Endothelial cell of umbilical vein (primary cell): ENCODE measurements around the gene CNPY1. TPM values are rescaled to one million over a fixed set of nuclear protein-coding genes. Genes with fewer than 3 reads are reported as not detected.

Experiments
- BruUV-seq: library from RNA; stranded (reverse); fragments of 400-500 nt; replicated peaks from 2 replicates; lab custom pipeline; 2021; lab: Mats Ljungman, UMichigan
- CTCF ChIA-PET: fragments of 300-600, 350-600 bp; sonication (Branson Sonifier 250); formaldehyde crosslinking; loops from one replicate; lab custom pipeline; 2021; ENCODE audit warnings: antibody characterized with exemption, inconsistent platforms; lab: Charles Lee
- POLR2A ChIA-PET: fragments of 300-600, 350-600 bp; sonication (Branson Sonifier 250); formaldehyde crosslinking; loops from one replicate; lab custom pipeline; 2021; ENCODE audit warnings: antibody characterized with exemption, inconsistent platforms; lab: Charles Lee
- DNase-seq: peaks from one replicate; pipeline ENCODE4 v3.0.0-alpha.2; 2011; ENCODE audit warnings: low read depth, low spot score
- FAIRE-seq: peaks from 2 replicates; lab custom pipeline; 2011; peaks lifted over from hg19 to GRCh38; lab: Jason Lieb, UNC
- H2AFZ ChIP-seq: 2 replicates; pipeline ENCODE4 v1.6.0; 2012; ENCODE audit warnings: low read depth, low read length, control low read depth, inconsistent platforms
- H3K27ac ChIP-seq: 2 replicates; pipeline ENCODE4 v1.5.1; 2011; ENCODE audit warnings: low read depth, mild to moderate bottlenecking, control low read depth, low read length, moderate library complexity; ENCODE audit not compliant: insufficient read depth
- H3K27me3 ChIP-seq, 2 experiments: 2 replicates each; pipeline versions ENCODE4 v1.6.0 to v1.6.1; 2011; ENCODE audit warnings: low read length in 2 of 2, mixed read lengths in 1 of 2; ENCODE audit not compliant: control insufficient read depth in 2 of 2, insufficient read depth in 2 of 2
- H3K36me3 ChIP-seq, 2 experiments: 2 replicates in 1 of 2; 3 replicates in 1 of 2; pipeline ENCODE4 v1.5.1; 2011; ENCODE audit warnings: low read length in 2 of 2, mild to moderate bottlenecking in 1 of 2, moderate library complexity in 1 of 2; ENCODE audit not compliant: control insufficient read depth in 2 of 2, insufficient read depth in 2 of 2; ENCODE audit errors: extremely low read depth in 1 of 2
- H3K4me1 ChIP-seq: 3 replicates; pipeline ENCODE4 v1.5.1; 2011; ENCODE audit warnings: mild to moderate bottlenecking, low read length; ENCODE audit not compliant: control insufficient read depth, insufficient read depth; ENCODE audit errors: extremely low read depth
- H3K4me2 ChIP-seq: 2 replicates; pipeline ENCODE4 v1.6.1; 2011; ENCODE audit warnings: low read length, control low read depth, mixed read lengths; ENCODE audit not compliant: insufficient read depth
- H3K4me3 ChIP-seq, 3 experiments: fragments of 200-600 bp in 1 of 3; sonication (generic), shearing (Covaris generic) in 1 of 3; replicated peaks in 1 of 3; 2 replicates each; pipeline ENCODE4 v1.5.1; 2011 to 2016; ENCODE audit warnings: control low read depth in 3 of 3, low read length in 3 of 3, mild to moderate bottlenecking in 2 of 3, inconsistent platforms in 1 of 3, low read depth in 1 of 3, moderate library complexity in 1 of 3; ENCODE audit not compliant: insufficient read depth in 1 of 3
- H3K79me2 ChIP-seq: 2 replicates; pipeline ENCODE4 v1.6.0; 2012; ENCODE audit warnings: low read length, inconsistent platforms; ENCODE audit not compliant: control insufficient read depth, insufficient read depth
- H3K9ac ChIP-seq: replicated peaks from 2 replicates; pipeline ENCODE3; 2011; ENCODE audit warnings: low read length, control low read depth; ENCODE audit not compliant: insufficient read depth; ENCODE audit errors: extremely low read depth
- H3K9me1 ChIP-seq: replicated peaks from 3 replicates; pipeline ENCODE4 v1.6.0; 2011; ENCODE audit warnings: mild to moderate bottlenecking, low read length; ENCODE audit not compliant: control insufficient read depth, insufficient read depth; ENCODE audit errors: extremely low read depth
- H3K9me3 ChIP-seq: replicated peaks from 2 replicates; pipeline ENCODE4 v1.5.1; 2012; ENCODE audit warnings: low read length, inconsistent platforms; ENCODE audit not compliant: control insufficient read depth, insufficient read depth
- H4K20me1 ChIP-seq: replicated peaks from 2 replicates; pipeline ENCODE3; 2011; ENCODE audit warnings: mild to moderate bottlenecking, low read length; ENCODE audit not compliant: control insufficient read depth, insufficient read depth; ENCODE audit errors: extremely low read depth
- EZH2 ChIP-seq: IDR thresholded peaks from 2 replicates; pipeline ENCODE4 v1.6.1; 2012; ENCODE audit warnings: borderline replicate concordance, low read depth, mild to moderate bottlenecking, moderate library complexity, low read length, inconsistent platforms; ENCODE audit not compliant: severe bottlenecking
- JUN ChIP-seq: IDR thresholded peaks from 2 replicates; pipeline ENCODE4 v1.6.1; 2011; ENCODE audit warnings: borderline replicate concordance, low read depth; ENCODE audit not compliant: insufficient read length, insufficient read depth
- POLR2A ChIP-seq: IDR thresholded peaks from 2 replicates; pipeline ENCODE4 v1.6.1; 2012; ENCODE audit warnings: low read depth, mild to moderate bottlenecking, control low read depth, low read length
- POLR2AphosphoS5 ChIP-seq: IDR thresholded peaks from 2 replicates; pipeline ENCODE4 v1.6.1; 2012; ENCODE audit warnings: low read depth, mild to moderate bottlenecking, control low read depth, low read length, moderate library complexity; ENCODE audit not compliant: insufficient read depth
- dilution Hi-C: fragments of 300-500 bp; cut with MboI; formaldehyde crosslinking; loops from one replicate; pipeline ENCODE4 v1.15.0; 2019; ENCODE audit warnings: low sequenced_read_pairs; ENCODE audit not compliant: extremely low pct_ligation_motif_present
- intact Hi-C: fragments of 100-400 bp; cut with micrococcal nuclease; formaldehyde crosslinking; loops from one replicate; pipeline ENCODE4 v1.10.0; 2022
- polyA plus RNA-seq, 4 experiments: library from polyadenylated mRNA; depleted of rRNA in 3 of 4; stranded (reverse) in 3 of 4; unstranded in 1 of 4; fragments of >200 nt; gene quantifications; 2 replicates each; pipeline versions ENCODE4 v1.2.1 to v1.2.3, GENCODE V29; 2011 to 2012; ENCODE audit warnings: missing spikeins in 1 of 4
- total RNA-seq: library from RNA; stranded (reverse); gene quantifications from 2 replicates; pipeline ENCODE4 v1.2.3, GENCODE V29; 2021
- TF ChIP-seq, protein P1 (sequence below): IDR thresholded peaks from 2 replicates; pipeline ENCODE4 v1.6.1; 2011; ENCODE audit not compliant: insufficient read depth, insufficient read length
- TF ChIP-seq, protein P2 (sequence below), 2 donors: IDR thresholded peaks; 1 replicate in 1 of 2; 2 replicates in 1 of 2; pipeline ENCODE4 v1.5.1; 2011; ENCODE audit warnings: low read length in 2 of 2, mild to moderate bottlenecking in 2 of 2, moderate library complexity in 2 of 2, control low read depth in 1 of 2, inconsistent platforms in 1 of 2, low read depth in 1 of 2; ENCODE audit not compliant: insufficient read depth in 1 of 2; ENCODE audit errors: extremely low read depth in 1 of 2

Gene CNPY1
- total and polyA plus RNA-seq, 2 donors (not counting 3 experiments of a cell fraction or from before 2014, with no cell fraction given), result not detected

DNA sequence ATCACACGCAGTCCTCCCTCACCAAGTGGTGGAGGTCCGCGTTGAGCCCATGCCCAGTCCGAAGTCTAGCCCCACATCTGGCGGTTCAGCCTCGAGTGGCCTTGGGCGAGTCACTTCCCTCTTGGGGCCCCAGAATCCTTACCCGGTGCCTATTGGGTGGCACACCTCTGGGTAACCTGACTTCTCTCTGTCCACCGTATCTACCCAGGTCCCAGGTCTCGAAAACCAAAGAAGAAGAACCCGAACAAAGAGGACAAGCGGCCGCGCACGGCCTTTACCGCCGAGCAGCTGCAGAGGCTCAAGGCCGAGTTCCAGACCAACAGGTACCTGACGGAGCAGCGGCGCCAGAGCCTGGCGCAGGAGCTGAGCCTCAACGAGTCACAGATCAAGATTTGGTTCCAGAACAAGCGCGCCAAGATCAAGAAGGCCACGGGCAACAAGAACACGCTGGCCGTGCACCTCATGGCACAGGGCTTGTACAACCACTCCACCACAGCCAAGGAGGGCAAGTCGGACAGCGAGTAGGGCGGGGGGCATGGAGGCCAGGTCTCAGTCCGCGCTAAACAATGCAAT lies 84.1 kb downstream of the CNPY1 start:
- H3K79me2 ChIP-seq, result no peaks in the 10 kb centered on the region
- H2AFZ ChIP-seq, result no peak overlapping the region
- H3K27ac ChIP-seq, result no peak overlapping the region
- no peaks in the 10 kb centered on the region for H3K9me3 ChIP-seq
- no peak overlapping the region for H3K4me2 ChIP-seq
- H3K4me1 ChIP-seq, result no peaks in the 10 kb centered on the region
- H3K9me1 ChIP-seq, result no peaks in the 10 kb centered on the region
- no peak for TF ChIP-seq JUN
- TF ChIP-seq POLR2A, result no peak
- TF ChIP-seq EZH2, result peak; percentile 40
- TF ChIP-seq, protein P1, sequence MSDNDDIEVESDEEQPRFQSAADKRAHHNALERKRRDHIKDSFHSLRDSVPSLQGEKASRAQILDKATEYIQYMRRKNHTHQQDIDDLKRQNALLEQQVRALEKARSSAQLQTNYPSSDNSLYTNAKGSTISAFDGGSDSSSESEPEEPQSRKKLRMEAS, result no peak
- TF ChIP-seq, protein P2, sequence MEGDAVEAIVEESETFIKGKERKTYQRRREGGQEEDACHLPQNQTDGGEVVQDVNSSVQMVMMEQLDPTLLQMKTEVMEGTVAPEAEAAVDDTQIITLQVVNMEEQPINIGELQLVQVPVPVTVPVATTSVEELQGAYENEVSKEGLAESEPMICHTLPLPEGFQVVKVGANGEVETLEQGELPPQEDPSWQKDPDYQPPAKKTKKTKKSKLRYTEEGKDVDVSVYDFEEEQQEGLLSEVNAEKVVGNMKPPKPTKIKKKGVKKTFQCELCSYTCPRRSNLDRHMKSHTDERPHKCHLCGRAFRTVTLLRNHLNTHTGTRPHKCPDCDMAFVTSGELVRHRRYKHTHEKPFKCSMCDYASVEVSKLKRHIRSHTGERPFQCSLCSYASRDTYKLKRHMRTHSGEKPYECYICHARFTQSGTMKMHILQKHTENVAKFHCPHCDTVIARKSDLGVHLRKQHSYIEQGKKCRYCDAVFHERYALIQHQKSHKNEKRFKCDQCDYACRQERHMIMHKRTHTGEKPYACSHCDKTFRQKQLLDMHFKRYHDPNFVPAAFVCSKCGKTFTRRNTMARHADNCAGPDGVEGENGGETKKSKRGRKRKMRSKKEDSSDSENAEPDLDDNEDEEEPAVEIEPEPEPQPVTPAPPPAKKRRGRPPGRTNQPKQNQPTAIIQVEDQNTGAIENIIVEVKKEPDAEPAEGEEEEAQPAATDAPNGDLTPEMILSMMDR (IDR thresholded peaks at IDR 0.05; ENCODE audit: extremely low read depth in 1 of 2, insufficient read depth in 1 of 2, low read depth in 1 of 2, low read length in 2 of 2), result no peak
- no peak for TF ChIP-seq POLR2AphosphoS5
- H3K27me3 ChIP-seq, result peaks cover 77 to 96% of the 10 kb centered on the region in 2 experiments
- intact Hi-C loops, result loop anchor here (5.0 kb wide), 1 partner anchor 50 kb away; no protein-coding TSS in a partner anchor
- POLR2A ChIA-PET, result no interaction called here
- dilution Hi-C loops, result no loop called here
- no peak overlapping the region for H3K9ac ChIP-seq
- DNase-seq, result no peak
- no peaks in the 10 kb centered on the region for H3K36me3 ChIP-seq
- CTCF ChIA-PET, result interaction anchor here (0.7 to 1.3 kb wide), 2 partner anchors 29 to 82 kb away, joined by 3 to 4 read pairs; no protein-coding TSS in a partner anchor
- no peaks in the 10 kb centered on the region for H4K20me1 ChIP-seq
- FAIRE-seq, result no peak
- no TSS peak for BruUV-seq
- H3K4me3 ChIP-seq, result no peak overlapping the region
